Heart right ventricle (tissue), 16 donors: ENCODE data around the gene IFTAP. TPM values are rescaled to one million over a fixed set of nuclear protein-coding genes. Genes with fewer than 3 reads are reported as not detected.
"Not testable (repeated sequence)": the region's sequence is repeated elsewhere in the genome, so short reads cannot be mapped to it uniquely, and the experiment has no call there.

Experiments
- ATAC-seq, 8 donors: fragments of 200-7000 bp; cut with Tn5 transposase; one replicate each; pipeline ENCODE4 v1.9.1; 2020; ENCODE audit warnings: mild to moderate bottlenecking in 8 of 8, moderate library complexity in 8 of 8, moderate number of reproducible peaks in 1 of 8
- DNase-seq, 2 donors: peaks; one replicate each; pipeline ENCODE4 v3.0.0-alpha.2; 2020
- H3K27ac ChIP-seq, 10 donors: fragments of 200-600 bp; sonication (generic) in 2 of 10; one replicate each; pipeline versions ENCODE4 v1.5.0 to v1.8.0; 2020 to 2022; ENCODE audit warnings: mild to moderate bottlenecking in 3 of 10
- H3K27me3 ChIP-seq, 7 donors: fragments of 200-600 bp; one replicate each; pipeline ENCODE4 v1.8.0; 2021 to 2022; ENCODE audit warnings: mild to moderate bottlenecking in 2 of 7
- H3K36me3 ChIP-seq, 9 donors: fragments of 200-600 bp; sonication (generic) in 1 of 9; one replicate each; pipeline versions ENCODE4 v1.5.0 to v1.8.0; 2020 to 2022; ENCODE audit warnings: mild to moderate bottlenecking in 2 of 9
- H3K4me1 ChIP-seq, 9 donors: fragments of 200-600 bp; sonication (generic) in 1 of 9; one replicate each; pipeline versions ENCODE4 v1.5.0 to v1.8.0; 2020 to 2022; ENCODE audit warnings: mild to moderate bottlenecking in 4 of 9
- H3K4me3 ChIP-seq, 10 donors: fragments of 200-600 bp; sonication (generic) in 2 of 10; one replicate each; pipeline versions ENCODE4 v1.5.0 to v1.8.0; 2020 to 2022; ENCODE audit warnings: mild to moderate bottlenecking in 7 of 10, moderate library complexity in 2 of 10
- H3K9me3 ChIP-seq, 11 donors: fragments of 200-600 bp in 10 of 11; sonication (generic) in 2 of 11; one replicate each; pipeline versions ENCODE4 v1.5.0 to v1.8.0; 2013 to 2022; ENCODE audit warnings: mild to moderate bottlenecking in 2 of 11, control low read depth in 1 of 11, moderate library complexity in 1 of 11
- WGBS, 2 donors: extraction: QIAGEN DNeasy Blood & Tissue Kit; methylation state at CpG; one replicate each; pipeline ENCODE4 v1.1.7; 2013; ENCODE audit warnings: inconsistent platforms in 1 of 2; 5-methylcytosine and 5-hydroxymethylcytosine counted together
- intact Hi-C, 10 donors: fragments of 100-400 bp; cut with DNase I; formaldehyde crosslinking; loops; one replicate each; pipeline versions ENCODE4 v1.11.1 to v1.14.2; 2022
- long read RNA-seq, 3 donors: library from polyadenylated mRNA; unstranded; transcript quantifications; one replicate each; pipeline ENCODE4 v2.0.0, GENCODE V29; 2020 to 2021
- polyA plus RNA-seq, 2 donors: library from polyadenylated mRNA; stranded (reverse); fragments of 200-250 nt; gene quantifications; one replicate each; pipeline ENCODE4 v1.2.3, GENCODE V29; 2013
- total RNA-seq, 10 donors: library from RNA; stranded (reverse); fragmentation: NEBNext Ultra II Directional in 3 of 10; extraction: Animal tissue kit (Norgen Biotek cat#: 25700) in 3 of 10; gene quantifications; one replicate each; pipeline versions ENCODE4 v1.2.1 to v1.2.4, GENCODE V29; 2021 to 2023
- TF ChIP-seq, protein P1 (sequence below), 9 donors: fragments of 200-600 bp; sonication (generic) in 2 of 9; IDR thresholded peaks; one replicate each; pipeline versions ENCODE4 v1.5.0 to v1.8.0; 2021 to 2022; ENCODE audit warnings: antibody characterized with exemption in 9 of 9, mild to moderate bottlenecking in 5 of 9, moderate library complexity in 1 of 9
- donor health status: Arrhythmogenic right ventricular cardiomyopathy.
- donor health status: ischemic (EF 13 %, LVEDD 7.1; RV severe dilation, severe dysfunction).
- donor health status: healthy with polysubstance abuse.
- donor health status: DM: no; HTN: yes; CAD: no.
- donor health status: DM: no; HTN: no; CAD: no.
- donor health status: ischemic (EF 25% LVEDD 6.9; RV normal size, moderate dysfunction).
- donor health status: ischemic (EF 25% LVEDD 5.7; RV mildly dilated, moderate dysfunction).
- donor health status: healthy.
- donor health status: DM: yes; HTN: yes; CAD: no.
- donor health status: Ischemic cardiomyopathy.
- donor health status: ischemic (EF 35%, LVEDD 5.7; RV mildly dilated, moderate dysfunction).
- donor health status: nonischemic (EF 11% LVEDD 7.7; RV severe dilation, severe dysfunction).
- donor health status: DM: yes; HTN: yes; CAD: no.
- donor health status: PGD.
- donor health status: ischemic (EF 29% LVEDD 5.4; RV normal size, mild dysfunction).
- donor health status: nonischemic (EF 23%, LVEDD 6.1; RV moderate dilation, normal function).

IFTAP gene, protein sequence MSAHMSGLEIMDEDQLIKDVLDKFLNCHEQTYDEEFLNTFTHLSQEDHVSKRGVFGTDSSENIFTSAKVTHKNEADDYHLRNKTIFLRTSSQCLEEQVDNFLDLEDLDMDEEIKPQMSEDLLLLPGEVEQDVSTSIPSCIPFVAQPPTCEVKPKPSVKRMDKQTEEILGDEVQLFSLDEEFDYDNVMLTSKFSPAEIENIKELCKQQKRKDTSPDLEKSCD
- total RNA-seq (10 to 100 TPM; 33.8 to 50.8 (median 41.5) TPM), polyA plus RNA-seq (10 to 100 TPM; 44.6 to 54.6 TPM)
- long read RNA-seq, donor 1, transcript C11orf74-201 (6 exons, 863 nt) = major isoform, 10 of 34 reads
- long read RNA-seq, donor 1, transcript C11orf74-211 (6 exons, 937 nt) = minor isoform, 5 of 34 reads
- long read RNA-seq, donor 1, partial matches to known transcripts = 0 of 34 reads
- long read RNA-seq, donor 1, other reads (novel, unspliced or antisense) = 12 of 34 reads
- long read RNA-seq, donor 2, transcript C11orf74-202 (4 exons, 633 nt) = minor isoform, 7 of 44 reads
- long read RNA-seq, donor 2, transcript C11orf74-201 (6 exons, 863 nt) = major isoform, 13 of 44 reads
- long read RNA-seq, donor 2, transcript C11orf74-208 (6 exons, 694 nt) = minor isoform, 8 of 44 reads
- long read RNA-seq, donor 2, partial matches to known transcripts = 1 of 44 reads
- long read RNA-seq, donor 2, other reads (novel, unspliced or antisense) = 12 of 44 reads
- long read RNA-seq, donor 3, transcript C11orf74-201 (6 exons, 863 nt) = major isoform, 5 of 16 reads
- long read RNA-seq, donor 3, transcript C11orf74-208 (6 exons, 694 nt) = major isoform, 5 of 16 reads
- long read RNA-seq, donor 3, partial matches to known transcripts = 0 of 16 reads
- long read RNA-seq, donor 3, other reads (novel, unspliced or antisense) = 3 of 16 reads

DNA sequence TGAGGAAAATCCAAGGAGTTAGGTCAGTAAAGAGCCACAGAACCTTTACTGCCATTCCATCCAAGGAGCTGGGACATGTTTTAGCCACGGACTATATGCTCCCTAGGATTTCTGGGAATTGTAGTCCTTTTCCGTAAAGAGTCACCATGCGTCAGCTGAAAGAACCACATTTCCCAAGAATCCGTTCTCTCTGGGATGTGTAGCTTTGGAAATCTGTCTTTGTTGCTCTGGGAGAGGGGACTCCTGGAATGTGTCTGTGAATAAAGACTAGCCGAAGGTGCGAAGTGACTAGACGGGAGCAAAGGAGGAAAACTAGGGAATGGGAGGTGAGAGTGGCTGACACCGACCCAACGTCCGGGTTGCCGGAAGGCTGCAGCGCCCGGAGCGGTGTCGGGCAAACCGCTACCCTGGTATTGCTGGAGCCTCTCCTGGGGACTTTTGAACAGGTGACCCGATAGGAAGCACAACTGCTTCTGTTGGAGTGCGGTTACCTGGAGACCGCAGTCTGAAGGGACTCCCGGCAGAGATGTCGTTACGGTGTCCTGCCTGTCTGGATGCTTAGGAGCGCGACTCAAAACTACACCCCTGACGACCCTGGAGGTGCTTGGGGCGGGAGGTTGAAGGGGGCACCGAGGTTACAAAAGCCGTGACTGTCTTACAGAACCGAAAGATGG, at the start of gene IFTAP:
Gene IFTAP (plus strand): TSS at position 187 of the 674 bp plus-strand sequence. CDS start 15,602 bp downstream, outside the sequence.
- DNase-seq (peak; percentile 22 to 67), ATAC-seq (peak; percentile 99 to 100 (median 100))
- Histone ChIP-seq H3K4me3 (peak within 1 kb of the TSS; percentile 64 to 94 (median 72)), H3K9me3 (no peaks in the 10 kb centered on the region), H3K36me3 (peaks cover 0 to 7% (median 0%) of the 10 kb centered on the region in 9 donors), H3K27ac (peak within 1 kb of the TSS in 8 of 10 donors; percentile 45 to 79 (median 68)), H3K4me1 (peaks cover 0 to 16% (median 11%) of the 10 kb centered on the region in 9 donors), H3K27me3 (peaks cover 0 to 32% (median 13%) of the 10 kb centered on the region in 7 donors)
- 0% methylated on average over 29 of the region's 29 CpGs for WGBS, 2 donors
- TF ChIP-seq, protein P1, sequence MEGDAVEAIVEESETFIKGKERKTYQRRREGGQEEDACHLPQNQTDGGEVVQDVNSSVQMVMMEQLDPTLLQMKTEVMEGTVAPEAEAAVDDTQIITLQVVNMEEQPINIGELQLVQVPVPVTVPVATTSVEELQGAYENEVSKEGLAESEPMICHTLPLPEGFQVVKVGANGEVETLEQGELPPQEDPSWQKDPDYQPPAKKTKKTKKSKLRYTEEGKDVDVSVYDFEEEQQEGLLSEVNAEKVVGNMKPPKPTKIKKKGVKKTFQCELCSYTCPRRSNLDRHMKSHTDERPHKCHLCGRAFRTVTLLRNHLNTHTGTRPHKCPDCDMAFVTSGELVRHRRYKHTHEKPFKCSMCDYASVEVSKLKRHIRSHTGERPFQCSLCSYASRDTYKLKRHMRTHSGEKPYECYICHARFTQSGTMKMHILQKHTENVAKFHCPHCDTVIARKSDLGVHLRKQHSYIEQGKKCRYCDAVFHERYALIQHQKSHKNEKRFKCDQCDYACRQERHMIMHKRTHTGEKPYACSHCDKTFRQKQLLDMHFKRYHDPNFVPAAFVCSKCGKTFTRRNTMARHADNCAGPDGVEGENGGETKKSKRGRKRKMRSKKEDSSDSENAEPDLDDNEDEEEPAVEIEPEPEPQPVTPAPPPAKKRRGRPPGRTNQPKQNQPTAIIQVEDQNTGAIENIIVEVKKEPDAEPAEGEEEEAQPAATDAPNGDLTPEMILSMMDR (IDR thresholded peaks at IDR 0.05) = no peak
- intact Hi-C loops = no loop called here

DNA sequence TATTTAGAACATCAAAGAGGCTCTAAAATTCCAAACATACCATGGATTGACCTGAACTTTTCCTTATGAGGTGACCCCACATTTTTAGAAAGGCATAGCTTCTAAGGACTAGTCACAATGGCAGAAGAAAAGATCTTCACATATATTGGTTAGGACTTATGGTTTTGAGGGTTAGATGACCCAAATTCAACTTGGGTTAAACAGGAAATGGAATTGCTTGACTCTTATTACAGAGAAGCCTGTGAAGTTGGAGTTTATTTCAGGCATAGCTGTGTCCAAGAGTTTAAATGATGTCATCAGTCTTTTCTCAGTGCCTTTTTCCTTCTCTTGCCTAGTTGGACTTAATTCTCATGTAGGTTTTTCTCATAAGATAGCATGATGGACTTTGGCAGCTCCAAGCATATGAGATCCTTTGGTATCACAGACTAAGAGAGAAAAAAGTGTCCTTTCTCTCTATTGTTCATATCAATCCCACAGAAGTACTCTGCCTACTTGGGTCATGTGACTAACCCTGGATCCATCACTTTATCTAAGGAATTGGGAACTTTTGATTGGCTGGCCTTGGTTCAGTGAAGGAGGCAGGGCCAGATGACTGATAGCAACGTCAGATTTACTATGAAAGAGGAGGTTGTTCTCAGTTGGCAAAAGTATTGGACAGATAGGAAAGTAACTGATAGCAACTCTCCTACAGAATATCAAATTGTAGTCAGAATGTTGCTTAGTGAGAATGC, 43.8 kb upstream of the IFTAP start:
- H3K27ac ChIP-seq = no peak overlapping the region
- intact Hi-C loops = no loop called here
- DNase-seq = no peak
- no peak overlapping the region for H3K4me3 ChIP-seq
- TF ChIP-seq, protein P1 (IDR thresholded peaks at IDR 0.05) = no peak
- peaks cover 0 to 3% (median 0%) of the 10 kb centered on the region in 9 donors for H3K4me1 ChIP-seq
- no peaks in the 10 kb centered on the region for H3K27me3 ChIP-seq
- 12 to 15% methylated on average over 1 of the region's 1 CpG for WGBS, 2 donors
- no peak for ATAC-seq
- no peaks in the 10 kb centered on the region for H3K36me3 ChIP-seq
- peaks cover 0 to 5% (median 0%) of the 10 kb centered on the region in 11 donors for H3K9me3 ChIP-seq

DNA sequence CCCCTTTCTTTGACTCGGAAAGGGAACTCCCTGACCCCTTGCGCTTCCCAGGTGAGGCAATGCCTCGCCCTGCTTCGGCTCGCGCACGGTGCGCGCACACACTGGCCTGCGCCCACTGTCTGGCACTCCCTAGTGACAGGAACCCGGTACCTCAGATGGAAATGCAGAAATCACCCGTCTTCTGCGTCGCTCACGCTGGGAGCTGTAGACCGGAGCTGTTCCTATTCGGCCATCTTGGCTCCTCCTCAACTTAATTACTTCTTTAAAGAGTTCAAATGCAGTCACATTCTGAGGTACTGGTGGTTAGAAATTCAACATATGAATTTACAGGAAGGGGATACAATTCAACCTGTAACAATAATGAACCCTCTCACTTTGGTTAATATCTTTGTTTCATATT, 36.9 kb upstream of the IFTAP start:
- intact Hi-C loops, H3K36me3 ChIP-seq, H3K4me1 ChIP-seq, ATAC-seq, DNase-seq, H3K4me3 ChIP-seq, H3K27ac ChIP-seq, H3K27me3 ChIP-seq: not testable (repeated sequence)
- WGBS, 2 donors = 91 to 93% methylated on average over 14 of the region's 17 CpGs
- H3K9me3 ChIP-seq = peaks cover 0 to 21% (median 5%) of the 10 kb centered on the region in 11 donors

DNA sequence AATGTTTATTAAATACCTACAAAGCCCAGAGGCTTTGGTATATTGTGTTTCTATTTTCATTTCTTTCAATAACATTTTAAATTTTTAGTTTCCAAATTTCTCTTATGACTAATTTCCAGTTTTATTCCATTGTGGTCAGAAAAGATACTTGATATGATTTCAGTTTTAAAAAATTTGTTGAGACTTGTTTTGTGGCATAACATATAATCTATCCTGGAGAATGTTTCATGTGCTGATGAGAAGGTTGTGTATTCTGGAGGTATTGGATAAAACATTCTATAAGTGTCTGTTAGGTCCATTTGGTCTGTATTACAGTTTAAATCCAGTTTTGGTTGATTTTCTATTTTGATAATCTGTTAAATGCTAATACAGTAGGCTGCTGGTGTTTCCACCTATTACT, 36.3 kb upstream of the IFTAP start:
- Histone ChIP-seq H3K27ac (peak overlapping the region in 1 of 10 donors; percentile 51), H3K27me3 (no peaks in the 10 kb centered on the region), H3K4me1 (no peaks in the 10 kb centered on the region), H3K4me3 (no peak overlapping the region), H3K9me3 (peaks cover 0 to 21% (median 5%) of the 10 kb centered on the region in 11 donors), H3K36me3 (no peaks in the 10 kb centered on the region)
- intact Hi-C loops = no loop called here
- ATAC-seq (no peak), DNase-seq (no peak)
- TF ChIP-seq, protein P1 (IDR thresholded peaks at IDR 0.05) = no peak
